HUDEP-2 (cell line): ENCODE data around the gene COQ2.
"Not testable (repeated sequence)": the region's sequence is repeated elsewhere in the genome, so short reads cannot be mapped to it uniquely, and the experiment has no call there.

Experiments
- DNase-seq, 76 experiments: peaks; one replicate each; lab custom pipeline; 2025; ENCODE audit not compliant: unreplicated experiment in 76 of 76; lab: John Stamatoyannopoulos, UW

COQ2 gene

DNA sequence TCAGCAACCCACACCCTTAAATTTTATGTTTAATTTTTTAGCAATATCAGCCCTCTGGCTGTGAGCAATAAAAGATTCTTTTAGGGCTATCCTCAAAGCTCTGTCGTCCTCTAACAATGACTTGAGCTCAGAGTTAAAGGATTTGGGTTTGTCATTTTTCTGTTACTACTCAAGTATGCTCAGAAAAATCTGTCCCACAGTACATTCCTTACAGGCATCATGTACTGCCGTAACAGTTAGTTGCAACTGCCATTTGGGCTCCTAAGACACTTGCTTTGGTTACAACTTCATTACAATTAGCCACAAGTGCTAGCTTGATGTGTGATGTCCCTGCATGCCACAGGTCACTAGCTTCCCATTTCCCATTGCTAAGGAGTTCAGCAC is 33.2 kb downstream of the COQ2 start:
- no peak for DNase-seq

DNA sequence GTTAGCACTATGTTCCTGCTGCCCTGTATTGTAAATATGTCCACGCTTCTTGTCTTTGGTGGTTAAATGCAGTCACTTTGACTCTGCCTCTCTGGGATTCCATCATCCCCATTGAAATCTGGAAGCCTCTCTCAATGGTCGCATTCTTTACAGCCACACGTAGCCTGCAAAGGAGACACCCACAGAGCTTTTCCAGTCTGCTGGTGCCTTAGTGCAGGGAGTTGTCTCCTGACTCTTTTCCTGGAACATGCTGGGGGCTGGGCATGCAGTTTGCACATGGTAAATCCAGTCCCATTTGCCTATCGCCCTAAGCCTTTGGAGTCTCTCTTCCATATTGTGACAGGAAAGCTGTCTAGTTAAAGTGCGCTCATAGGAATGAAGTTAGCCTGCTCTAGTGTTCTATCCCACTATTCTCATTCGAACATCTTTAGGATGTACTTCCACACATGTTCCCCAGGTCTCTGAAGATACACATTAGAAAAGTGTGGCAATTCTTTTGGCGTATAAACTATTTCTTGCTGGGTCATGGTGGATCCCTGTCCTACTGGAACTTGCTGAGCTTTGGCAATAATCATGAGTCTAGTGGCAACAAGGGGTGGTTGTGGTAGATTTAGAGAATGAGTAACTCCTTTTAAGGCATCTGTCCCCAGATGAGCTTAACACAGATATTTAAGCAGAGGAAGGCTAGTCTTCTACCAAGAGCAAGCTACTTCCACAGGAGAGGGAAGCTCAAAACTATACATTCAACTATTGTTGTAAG is 33.7 kb downstream of the COQ2 start:
- DNase-seq = no peak

DNA sequence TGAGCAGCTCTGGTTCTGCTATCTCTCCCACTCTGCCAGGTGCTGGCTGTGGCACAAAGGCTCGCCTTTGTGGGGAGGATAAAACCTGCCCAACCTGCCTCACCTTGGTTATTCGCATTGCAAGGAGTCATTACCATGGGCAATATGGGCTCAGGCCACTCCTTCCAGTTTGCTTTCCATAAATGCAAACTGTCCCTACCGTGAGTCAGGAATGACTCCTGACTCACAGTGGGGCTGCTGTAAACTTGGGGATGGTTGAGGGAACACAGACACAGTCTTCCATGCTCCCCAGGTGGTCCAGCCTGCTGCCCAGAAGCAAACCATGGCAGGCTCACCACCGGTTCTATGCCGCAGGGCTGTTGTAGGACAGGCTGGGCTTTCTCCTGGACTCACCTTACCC is 36.1 kb downstream of the COQ2 start:
- DNase-seq = no peak

DNA sequence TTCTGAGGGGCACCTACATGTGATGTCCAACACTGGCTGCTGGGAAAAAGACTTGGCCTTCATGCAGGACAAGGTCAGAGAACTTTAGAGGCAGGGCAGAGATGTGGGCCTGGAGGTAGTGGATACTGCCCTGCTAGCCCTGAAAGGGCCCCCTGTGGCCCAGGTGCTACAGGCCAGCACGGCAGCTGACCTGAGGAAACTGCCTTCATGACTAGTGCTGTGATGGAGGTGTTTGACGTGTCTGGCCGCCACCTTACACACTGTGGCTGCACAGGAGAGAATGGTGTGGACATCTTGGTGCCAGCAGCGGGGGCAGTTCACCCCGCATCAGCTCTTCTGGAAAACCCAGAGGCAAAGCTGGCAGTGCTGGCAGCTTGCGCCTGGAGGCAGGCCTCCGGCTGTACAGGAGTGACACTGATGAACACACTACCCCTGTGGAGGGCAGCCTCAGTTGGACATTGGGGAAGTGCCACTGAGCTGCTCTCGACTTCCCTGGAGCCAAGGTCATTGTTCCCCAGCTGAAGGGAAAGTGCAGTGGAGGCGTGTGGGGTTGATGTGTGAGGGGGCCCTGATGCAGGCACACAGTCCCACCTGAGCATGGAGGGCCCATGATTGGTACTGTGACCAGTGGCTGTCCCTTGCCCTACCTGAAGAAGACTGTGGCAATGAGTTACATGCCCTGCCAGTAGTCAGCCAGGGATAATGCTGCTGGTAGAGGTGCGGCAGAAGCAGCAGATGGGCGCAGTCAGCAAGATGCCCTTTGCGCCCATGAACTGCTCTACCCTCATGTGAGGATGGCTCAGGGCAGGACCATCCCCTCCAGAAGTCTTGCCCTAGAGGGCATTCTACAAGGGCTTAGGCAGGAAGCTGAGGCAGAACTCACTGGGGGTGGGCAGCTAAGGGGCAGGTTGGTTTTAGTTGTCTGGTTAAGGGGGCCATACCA is 36.9 kb downstream of the COQ2 start:
- DNase-seq = no peak

DNA sequence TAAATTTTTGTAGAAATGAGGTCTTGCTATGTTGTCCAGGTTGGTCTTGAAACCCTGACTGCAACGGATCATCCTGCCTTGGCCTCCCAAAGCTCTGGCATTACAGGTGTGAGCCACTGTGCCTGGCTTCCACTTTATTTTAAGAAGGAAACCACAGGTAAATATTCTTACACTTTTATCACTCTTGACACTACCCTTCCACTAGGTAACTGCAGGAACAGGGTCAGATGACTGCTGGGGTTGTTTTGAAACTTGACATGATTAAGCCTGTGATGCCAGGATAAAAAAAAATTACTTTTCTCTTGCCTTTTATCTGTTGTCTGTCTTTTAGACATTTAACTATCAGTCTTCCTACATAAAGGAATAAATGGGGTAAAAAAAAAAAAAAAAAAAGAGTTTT is 43.5 kb downstream of the COQ2 start:
- no peak for DNase-seq

DNA sequence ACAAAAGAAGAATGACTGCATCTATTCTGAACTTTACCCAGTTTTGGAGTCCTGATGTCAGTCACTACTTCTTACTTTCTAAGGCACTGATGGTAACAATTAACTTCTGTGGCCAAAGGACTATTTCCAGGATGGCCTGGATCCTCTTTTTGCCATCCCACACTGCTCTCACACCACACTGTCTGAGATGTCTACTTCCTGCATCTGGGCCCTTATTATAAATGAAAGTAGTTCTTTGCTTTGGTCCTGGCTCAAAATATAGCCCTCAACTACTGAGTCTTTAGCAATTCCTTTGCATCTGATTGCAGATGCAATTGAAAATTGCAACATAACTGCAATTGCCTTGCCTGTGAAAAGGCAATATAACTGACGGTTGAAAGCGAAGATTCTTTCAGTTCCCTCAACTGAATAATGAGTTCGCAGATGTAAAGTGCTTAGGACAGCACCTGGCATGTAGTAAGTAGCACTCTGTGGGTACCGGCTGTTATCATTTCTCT is 44.2 kb downstream of the COQ2 start:
- DNase-seq = no peak

DNA sequence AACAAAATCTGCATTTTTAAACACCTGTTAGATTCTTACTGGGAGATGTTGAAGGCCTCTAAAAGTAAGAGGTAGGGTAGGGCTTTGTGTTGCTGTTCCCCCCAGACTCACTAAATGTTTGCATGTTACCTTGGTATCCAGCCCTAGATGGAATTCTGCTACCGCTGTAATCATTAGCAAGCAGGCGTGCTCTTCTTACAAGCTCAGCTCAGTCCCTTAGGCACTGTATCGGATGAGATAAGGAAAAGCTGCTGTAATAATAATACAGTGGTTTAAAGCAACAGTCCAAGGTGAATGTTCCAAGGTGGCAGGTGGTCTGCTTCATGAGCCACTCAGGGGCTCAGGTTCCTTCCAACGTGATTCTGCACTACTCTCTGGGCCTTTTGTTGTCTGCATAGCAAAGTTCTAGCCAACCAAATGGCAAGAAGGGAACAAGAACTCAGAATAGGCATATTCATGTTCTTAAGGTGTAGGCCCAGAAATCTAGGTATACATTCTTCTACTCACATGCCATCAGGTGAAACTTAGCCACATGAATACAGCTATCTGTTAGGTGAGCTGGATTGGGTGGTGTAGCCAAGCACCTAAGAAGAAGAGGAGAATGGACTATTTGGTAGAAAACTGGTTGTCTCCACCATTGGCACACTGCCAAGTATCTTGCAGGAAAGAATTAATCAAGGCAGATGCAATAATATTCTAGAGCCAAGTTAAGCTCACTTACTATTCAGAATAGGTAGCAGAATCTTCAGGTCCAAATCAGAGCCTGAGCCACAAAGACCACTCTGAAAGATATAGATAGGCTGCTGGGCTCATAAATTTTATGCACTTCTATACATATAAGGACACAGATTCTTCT is 46.0 kb downstream of the COQ2 start:
- peak in 1 of 76 experiments; percentile 8 for DNase-seq

DNA sequence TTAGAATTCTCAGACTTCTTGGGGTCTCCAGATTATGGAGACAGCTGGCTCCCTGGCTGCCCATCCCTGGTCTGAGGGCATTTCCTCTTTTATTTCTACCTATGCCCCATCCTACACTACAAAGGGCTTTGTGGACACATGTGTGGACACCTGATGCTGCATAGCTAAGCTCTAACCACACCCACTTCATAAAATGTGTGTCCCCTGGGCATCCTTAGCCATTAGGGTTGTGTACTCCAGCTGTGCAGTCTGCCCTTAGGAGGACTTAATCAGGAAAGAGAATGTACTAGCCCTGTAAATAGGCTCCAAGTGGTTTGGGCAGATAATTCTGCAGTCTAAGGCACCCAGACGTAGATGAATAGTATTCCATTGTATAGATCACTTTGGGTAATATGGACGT is 47.0 kb downstream of the COQ2 start:
- DNase-seq = no peak

DNA sequence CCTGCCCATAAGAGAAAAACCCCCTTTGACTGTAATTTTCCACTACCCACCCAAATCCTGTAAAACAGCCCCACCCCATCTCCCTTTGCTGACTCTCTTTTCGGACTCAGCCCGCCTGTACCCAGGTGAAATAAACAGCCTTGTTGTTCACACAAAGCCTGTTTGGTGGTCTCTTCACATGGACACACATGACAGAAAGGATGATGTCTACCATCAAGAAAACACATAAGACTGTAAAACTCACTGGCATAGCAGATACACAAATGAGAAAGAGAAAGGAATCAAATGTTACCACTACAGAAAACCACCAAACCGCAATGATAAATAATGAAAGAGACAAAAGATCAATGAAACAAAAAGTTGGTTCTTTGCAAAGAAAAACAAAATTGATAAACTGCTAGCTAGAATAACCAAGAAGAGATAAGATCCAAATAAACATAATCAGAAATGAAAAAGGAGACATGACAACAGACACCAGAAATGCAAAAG is 48.9 kb downstream of the COQ2 start:
- not testable (repeated sequence) for DNase-seq

DNA sequence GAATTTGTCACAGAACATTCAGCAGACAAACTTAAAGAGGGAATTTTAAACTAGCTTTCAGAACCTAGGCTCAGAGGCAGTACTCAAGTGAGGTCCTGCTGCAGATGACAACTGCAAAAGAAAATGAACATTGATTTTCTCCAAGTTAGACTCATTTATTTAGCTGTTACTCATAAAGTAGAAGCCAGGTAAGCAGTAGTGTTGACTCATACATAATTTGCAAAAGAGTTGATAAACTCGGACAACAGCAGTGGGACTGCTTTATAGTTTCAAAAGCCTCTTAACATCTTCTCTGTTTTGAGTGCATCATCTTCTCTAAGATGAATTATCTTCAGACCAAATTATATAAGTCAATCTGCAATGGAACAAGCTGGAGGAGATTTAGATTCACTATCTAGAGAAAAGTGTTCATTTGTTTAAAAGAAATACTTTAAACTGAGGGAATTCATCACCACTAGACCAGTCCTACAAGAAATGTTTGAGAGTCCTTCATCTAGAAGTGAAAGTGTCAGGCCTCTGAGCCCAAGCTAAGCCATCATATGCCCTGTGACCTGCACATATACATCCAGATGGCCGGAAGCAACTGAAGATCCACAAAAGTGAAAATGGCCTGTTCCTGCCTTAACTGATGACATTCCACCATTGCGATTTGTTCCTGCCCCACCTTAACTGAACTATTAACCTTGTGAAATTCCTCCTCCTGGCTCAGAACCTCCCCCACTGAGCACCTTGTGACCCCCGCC is 49.5 kb downstream of the COQ2 start:
- no peak for DNase-seq

DNA sequence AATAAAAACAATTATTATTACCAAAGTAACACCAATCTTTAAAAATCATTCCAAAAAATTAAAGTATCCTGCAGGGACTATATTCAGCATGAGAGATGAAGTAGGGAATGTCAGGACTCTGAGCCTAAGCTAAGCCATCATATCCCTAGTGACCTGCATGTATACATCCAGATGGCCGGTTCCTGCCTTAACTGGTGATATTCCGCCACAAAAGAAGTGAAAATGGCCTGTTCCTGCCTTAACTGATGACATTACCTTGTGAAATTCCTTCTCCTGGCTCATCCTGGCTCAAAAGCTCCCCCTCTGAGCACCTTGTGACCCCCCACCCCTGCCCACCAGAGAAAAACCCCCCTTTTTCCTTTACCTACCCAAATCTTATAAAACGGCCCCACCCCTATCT is 50.2 kb downstream of the COQ2 start:
- not testable (repeated sequence) for DNase-seq

DNA sequence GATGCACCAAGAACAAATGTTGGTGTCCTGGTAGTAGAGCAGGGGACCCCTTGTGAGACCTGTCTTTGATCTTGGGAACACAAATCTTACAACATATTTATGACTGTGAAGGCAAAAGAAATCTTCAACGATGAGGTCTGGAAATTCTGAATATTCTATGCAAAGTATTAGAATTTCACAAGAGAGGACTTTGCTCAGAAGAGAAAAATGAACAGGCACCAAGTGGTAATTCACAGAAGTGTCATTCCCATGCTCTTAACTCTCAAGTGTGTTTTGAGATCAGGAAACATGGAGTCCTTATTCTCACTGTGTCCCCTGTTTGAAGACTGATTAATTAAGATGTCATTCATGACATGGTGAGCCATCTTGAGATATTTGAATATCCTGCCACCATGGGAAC is 52.5 kb downstream of the COQ2 start:
- DNase-seq = no peak

DNA sequence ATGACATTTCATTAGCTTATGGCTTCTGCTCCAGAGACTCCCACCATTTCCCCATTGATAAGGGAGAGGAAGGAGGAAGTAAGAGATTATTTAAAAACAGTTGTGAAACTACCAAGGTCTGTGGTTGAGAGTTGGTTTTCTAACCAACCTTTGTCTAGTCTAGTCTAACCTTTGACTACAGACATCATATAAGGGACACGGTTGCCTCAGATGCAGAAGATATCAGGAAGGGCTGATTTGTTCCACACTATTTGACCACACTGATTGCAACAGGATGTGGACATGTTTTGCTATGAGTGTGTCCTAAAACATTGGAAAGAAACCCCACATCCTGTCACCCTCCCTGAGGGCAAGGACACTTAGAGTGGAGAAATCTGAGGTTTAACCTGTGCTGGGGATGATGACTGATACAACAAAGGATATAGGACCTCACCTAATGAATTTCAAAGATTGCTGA is 53.0 kb downstream of the COQ2 start:
- no peak for DNase-seq

DNA sequence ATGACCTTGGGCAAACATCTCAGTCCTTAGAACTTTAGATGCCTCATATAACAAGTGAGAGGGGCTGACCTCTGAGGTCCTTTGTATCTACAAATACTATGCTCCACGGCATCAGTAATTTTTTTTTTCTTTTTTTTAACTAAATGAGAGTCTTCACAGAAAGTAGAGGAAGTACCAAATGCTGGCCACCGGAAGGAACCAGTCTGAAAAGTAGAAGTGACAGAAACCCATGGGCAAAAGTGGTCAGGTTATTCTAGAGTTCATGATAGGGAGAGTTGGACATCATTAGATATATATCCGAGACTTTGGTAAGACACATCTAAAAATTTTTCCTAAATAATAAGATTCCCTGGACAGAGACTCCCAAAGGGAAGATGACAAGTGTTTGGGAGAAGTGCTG is 53.7 kb downstream of the COQ2 start:
- DNase-seq = no peak

DNA sequence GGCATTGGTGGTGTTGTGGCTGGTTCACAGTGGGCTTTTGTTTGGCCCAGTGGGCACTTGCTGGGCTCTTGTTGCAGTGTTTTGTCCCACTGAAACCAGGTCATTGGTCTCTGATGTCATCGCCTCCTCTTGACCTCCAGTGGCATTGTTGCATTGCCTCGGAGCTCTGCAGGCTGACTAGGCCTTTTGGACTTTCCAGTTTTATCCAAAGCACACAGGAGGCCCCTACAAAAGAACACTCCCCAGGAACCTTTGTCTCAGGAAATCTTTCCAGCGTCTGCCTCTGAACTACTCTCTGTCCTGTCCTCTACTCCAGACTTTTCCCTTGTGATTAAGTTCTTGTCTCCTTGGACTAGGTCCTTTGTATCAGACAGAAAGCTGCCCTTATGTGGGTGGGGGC is 54.8 kb downstream of the COQ2 start:
- no peak for DNase-seq

DNA sequence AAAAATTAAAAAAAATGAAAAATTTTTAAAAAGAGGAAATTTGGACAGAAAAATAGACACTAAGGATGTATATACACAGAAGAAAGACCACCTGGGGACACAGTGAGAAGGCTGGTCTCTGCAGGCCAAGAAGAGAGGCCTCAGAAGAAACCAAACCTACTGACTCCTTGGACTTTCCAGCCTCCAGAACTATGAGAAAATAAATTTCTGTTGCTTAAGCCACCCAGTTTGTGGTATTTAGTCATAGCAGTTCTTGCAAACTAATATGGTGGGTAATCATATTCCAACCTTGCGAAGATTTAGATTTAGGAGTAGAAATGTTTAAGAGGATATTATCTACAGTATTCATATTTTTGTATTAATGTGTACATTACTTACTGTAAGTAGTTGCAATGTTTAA is 56.4 kb downstream of the COQ2 start:
- DNase-seq = no peak

DNA sequence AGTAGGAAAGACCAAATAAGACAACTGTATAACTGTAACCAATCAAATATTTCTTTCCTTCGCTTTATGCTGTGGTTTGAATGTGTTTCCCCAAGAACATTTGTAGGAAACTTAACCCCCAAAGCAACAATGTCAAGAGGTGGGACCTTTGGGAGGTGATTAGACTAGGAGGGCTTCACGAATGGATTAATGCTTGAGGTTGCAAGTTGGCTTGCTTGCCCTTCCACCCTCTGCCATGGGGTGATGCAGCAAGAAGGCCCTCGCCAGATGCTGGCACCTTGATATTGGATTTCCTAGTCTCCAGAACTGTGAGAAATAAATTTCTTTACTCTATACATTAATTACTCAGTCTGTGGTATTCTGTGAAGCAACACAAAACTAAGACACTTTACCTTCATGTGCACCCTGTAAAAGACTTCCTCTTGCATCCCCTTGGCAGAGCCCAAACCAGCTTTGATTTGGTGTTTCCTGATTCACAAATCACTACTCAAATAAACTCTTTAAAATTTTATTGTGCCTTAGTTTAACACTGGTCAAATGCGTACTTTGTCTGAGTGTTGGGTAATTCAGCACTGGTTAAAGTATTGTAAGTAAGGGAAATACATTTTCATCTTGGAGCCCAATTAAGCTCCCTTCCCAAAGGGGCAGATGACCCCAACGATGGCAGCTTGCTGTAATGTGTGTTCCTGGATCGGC is 59.9 kb downstream of the COQ2 start:
- DNase-seq = no peak

DNA sequence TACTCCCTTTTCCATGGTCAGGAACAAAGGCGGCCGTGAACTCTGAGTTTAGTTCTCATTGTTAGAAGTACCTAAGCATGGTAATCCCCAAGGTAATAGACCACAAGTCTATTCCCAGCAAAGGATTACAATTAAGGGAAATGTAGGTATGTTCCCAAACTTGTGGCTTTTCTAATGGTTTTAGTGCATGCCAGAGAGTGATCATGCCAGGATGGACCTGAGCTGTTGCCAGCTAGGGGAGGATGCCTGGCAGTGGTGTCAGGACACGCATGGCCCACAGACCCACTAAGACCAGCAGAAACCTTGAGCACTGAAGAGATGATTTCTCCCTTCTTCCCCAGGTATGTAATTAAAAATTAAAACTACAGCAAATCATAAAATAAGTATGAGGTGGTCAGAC is 60.8 kb downstream of the COQ2 start:
- DNase-seq = no peak

DNA sequence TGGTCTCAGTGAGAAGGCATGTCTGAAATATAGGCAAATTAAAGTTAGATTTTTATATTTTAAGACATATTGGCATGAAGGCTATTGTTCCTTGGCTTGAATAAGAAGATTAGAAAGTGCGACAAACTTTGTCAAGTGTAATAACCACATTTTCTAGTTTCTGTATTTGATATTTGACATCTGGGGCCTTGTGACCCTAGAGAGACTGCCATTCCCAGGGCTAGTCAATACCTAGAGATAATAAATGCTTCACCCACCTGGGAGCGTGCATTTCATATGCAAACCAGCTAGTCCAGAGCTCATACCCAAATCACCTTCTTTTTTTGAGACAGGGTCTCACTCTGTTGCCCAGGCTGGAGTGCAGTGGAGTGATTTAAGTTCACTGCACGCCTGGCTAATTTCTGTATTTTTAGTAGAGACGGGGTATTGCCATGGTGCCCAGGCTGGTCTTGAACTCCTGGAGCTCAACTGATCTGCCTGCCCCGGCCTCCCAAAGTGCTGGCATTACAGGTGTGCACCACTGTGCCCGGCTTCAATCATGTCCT is 62.6 kb downstream of the COQ2 start:
- DNase-seq = no peak
